PC-9 (cell line): Measurements from ENCODE around the gene SYAP1. TPM values are rescaled to one million over a fixed set of nuclear protein-coding genes. Genes with fewer than 3 reads are reported as not detected.

Source experiments
- BruUV-seq: library from RNA; stranded (reverse); fragments of 400-500 nt; replicated peaks from 2 replicates; lab custom pipeline; 2021; lab: Mats Ljungman, UMichigan
- CTCF ChIA-PET: fragments of 300-600 bp; sonication (Branson Sonifier 250); formaldehyde crosslinking; loops from one replicate; lab custom pipeline; 2022; ENCODE audit warnings: antibody characterized with exemption; lab: Charles Lee
- POLR2A ChIA-PET: fragments of 300-600 bp; sonication (Branson Sonifier 250); formaldehyde crosslinking; loops from one replicate; lab custom pipeline; 2022; ENCODE audit warnings: antibody characterized with exemption; ENCODE audit not compliant: unreplicated experiment; lab: Charles Lee
- DNase-seq, 2 experiments: peaks; one replicate each; pipeline versions ENCODE4 v3.0.0 to v3.0.0-alpha.2; 2015 to 2022; ENCODE audit warnings: mixed read lengths in 1 of 2
- H2AFZ ChIP-seq: fragments of 200-600 bp; sonication (generic); 2 replicates; pipeline ENCODE4 v1.8.1; 2017; ENCODE audit warnings: antibody characterized with exemption
- H3F3A ChIP-seq: fragments of 200-600 bp; sonication (generic); 2 replicates; pipeline ENCODE4 v1.8.1; 2017; ENCODE audit warnings: antibody characterized with exemption, mild to moderate bottlenecking, low read depth; ENCODE audit not compliant: insufficient read depth
- H3K27ac ChIP-seq: fragments of 200-600 bp; sonication (generic); 2 replicates; pipeline ENCODE4 v1.6.1; 2016; ENCODE audit warnings: mixed run types
- H3K27me3 ChIP-seq: fragments of 200-600 bp; sonication (generic); 2 replicates; pipeline ENCODE4 v1.6.1; 2016; ENCODE audit warnings: low read depth, mixed run types; ENCODE audit not compliant: insufficient read depth
- H3K36me3 ChIP-seq: fragments of 200-600 bp; sonication (generic); 2 replicates; pipeline ENCODE4 v1.6.1; 2016; ENCODE audit warnings: low read depth, mixed run types
- H3K4me1 ChIP-seq: fragments of 200-600 bp; sonication (generic); replicated peaks from 2 replicates; pipeline ENCODE4 v1.6.1; 2016; ENCODE audit warnings: mixed run types; ENCODE audit not compliant: insufficient read depth
- H3K4me2 ChIP-seq: fragments of 200-600 bp; sonication (generic); 2 replicates; pipeline ENCODE4 v1.6.1; 2017; ENCODE audit warnings: mixed run types
- H3K4me3 ChIP-seq: fragments of 200-600 bp; sonication (generic); 2 replicates; pipeline ENCODE4 v1.6.1; 2016; ENCODE audit warnings: mixed run types
- H3K79me2 ChIP-seq: fragments of 200-600 bp; sonication (generic); 2 replicates; pipeline ENCODE4 v1.6.1; 2017; ENCODE audit warnings: low read depth, mixed run types
- H3K9me2 ChIP-seq: fragments of 200-600 bp; sonication (generic); 2 replicates; pipeline ENCODE4 v1.8.1; 2017; ENCODE audit warnings: mild to moderate bottlenecking; ENCODE audit not compliant: insufficient read depth
- H3K9me3 ChIP-seq: fragments of 200-600 bp; sonication (generic); 2 replicates; pipeline ENCODE4 v1.8.1; 2016; ENCODE audit warnings: low read depth; ENCODE audit not compliant: insufficient read depth
- H4K20me1 ChIP-seq: fragments of 200-600 bp; sonication (generic); 2 replicates; pipeline ENCODE4 v1.8.1; 2017; ENCODE audit not compliant: insufficient read depth
- EZH2 ChIP-seq: fragments of 200-600 bp; sonication (generic); IDR thresholded peaks from 2 replicates; pipeline ENCODE4 v1.8.0; 2017; ENCODE audit warnings: antibody characterized with exemption, low read depth
- intact Hi-C: fragments of 100-400 bp; cut with micrococcal nuclease; formaldehyde crosslinking; loops from one replicate; pipeline ENCODE4 v1.10.0; 2022; ENCODE audit not compliant: unreplicated experiment
- total RNA-seq: library from RNA; stranded (reverse); gene quantifications from 2 replicates; pipeline ENCODE4 v1.2.3, GENCODE V29; 2021
- TF ChIP-seq, protein P1 (sequence below): fragments of 200-600 bp; sonication (generic); conservative IDR thresholded peaks from 2 replicates; pipeline ENCODE4 v1.6.1; 2017; ENCODE audit warnings: mixed run types, antibody characterized with exemption, mild to moderate bottlenecking, moderate library complexity

SYAP1 gene
- total RNA-seq, 1 experiment from 2014 or later, result 41.2 TPM

DNA sequence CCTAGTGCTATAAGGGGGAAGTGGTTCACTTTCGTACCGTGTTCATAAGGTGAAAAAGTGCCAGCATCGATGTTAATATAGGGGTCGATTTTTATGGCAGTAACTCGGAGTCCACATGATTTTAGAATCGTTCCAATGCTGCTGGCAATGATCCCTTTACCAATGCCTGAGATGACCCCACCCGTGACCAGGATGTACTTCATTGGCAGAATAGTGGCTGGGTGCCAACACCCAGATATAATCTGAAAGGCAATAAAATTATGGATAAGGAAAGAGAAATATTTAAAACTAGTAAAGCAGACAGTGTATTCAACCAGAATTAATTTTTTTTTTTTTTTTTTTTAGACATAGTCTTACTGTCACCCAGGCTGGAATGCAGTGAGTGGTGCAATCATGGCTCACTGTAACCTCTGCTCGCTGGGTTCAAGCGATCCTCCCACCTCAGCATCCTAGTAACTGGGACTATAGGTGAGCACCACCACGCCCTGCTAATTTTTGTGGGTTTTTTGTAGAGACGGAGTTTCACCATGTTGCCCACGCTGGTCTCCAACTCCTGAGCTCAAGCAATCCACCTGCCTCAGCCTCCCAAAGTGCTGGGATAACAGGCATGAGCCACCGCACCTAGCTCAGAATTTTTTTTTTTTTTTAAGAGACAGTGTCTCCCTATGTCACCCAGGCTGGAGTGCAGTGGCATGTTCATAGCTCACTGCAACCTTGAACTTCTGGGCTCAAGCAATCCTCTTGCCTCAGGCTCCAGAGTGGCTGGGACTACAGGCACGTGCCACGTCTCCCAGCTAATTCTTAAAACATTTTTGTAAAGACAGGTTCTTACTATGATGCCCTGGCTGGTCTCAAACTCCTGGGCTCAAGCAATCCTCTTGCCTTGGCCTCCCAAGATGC is 16.5 kb upstream of the SYAP1 start:
- no peak overlapping the region for H3K27ac ChIP-seq
- CTCF ChIA-PET, result no interaction called here
- no peaks in the 10 kb centered on the region for H3K27me3 ChIP-seq
- no peaks in the 10 kb centered on the region for H3K36me3 ChIP-seq
- no TSS peak for BruUV-seq
- no peaks in the 10 kb centered on the region for H3K79me2 ChIP-seq
- H3K4me2 ChIP-seq, result no peak overlapping the region
- no peaks in the 10 kb centered on the region for H3F3A ChIP-seq
- POLR2A ChIA-PET, result no interaction called here
- H4K20me1 ChIP-seq, result no peaks in the 10 kb centered on the region
- intact Hi-C loops, result no loop called here
- TF ChIP-seq, protein P1, sequence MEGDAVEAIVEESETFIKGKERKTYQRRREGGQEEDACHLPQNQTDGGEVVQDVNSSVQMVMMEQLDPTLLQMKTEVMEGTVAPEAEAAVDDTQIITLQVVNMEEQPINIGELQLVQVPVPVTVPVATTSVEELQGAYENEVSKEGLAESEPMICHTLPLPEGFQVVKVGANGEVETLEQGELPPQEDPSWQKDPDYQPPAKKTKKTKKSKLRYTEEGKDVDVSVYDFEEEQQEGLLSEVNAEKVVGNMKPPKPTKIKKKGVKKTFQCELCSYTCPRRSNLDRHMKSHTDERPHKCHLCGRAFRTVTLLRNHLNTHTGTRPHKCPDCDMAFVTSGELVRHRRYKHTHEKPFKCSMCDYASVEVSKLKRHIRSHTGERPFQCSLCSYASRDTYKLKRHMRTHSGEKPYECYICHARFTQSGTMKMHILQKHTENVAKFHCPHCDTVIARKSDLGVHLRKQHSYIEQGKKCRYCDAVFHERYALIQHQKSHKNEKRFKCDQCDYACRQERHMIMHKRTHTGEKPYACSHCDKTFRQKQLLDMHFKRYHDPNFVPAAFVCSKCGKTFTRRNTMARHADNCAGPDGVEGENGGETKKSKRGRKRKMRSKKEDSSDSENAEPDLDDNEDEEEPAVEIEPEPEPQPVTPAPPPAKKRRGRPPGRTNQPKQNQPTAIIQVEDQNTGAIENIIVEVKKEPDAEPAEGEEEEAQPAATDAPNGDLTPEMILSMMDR, result no peak
- TF ChIP-seq EZH2, result no peak
- H3K9me3 ChIP-seq, result no peaks in the 10 kb centered on the region
- H3K9me2 ChIP-seq, result no peaks in the 10 kb centered on the region
- no peak overlapping the region for H2AFZ ChIP-seq
- no peak overlapping the region for H3K4me3 ChIP-seq
- no peak for DNase-seq
- H3K4me1 ChIP-seq, result no peaks in the 10 kb centered on the region

DNA sequence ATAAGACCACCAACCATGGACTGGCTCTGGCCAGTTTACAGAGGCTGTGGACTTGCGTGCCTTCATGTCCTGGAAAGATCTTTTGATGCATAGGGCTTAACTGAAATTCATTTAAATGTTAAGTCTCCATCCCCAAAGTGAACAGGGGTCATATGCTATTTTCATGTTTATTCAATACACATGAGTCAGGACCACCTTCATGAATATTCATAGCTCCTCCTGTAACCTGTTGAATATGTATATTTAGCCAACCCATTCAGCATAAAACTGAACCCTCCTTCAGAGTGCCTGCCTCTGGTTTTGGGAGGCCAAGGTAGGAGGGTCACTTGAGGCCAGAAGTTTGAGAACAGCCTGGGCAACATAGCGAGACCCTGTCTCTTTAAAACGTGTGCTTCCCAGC is 14.0 kb upstream of the SYAP1 start:
- H3K9me2 ChIP-seq, result no peaks in the 10 kb centered on the region
- ChIA-PET POLR2A (interaction anchor here (0.6 kb wide), 1 partner anchor 20 kb away, joined by 32 read pairs; no protein-coding TSS in a partner anchor), CTCF (no interaction called here)
- no peak overlapping the region for H2AFZ ChIP-seq
- H3K4me1 ChIP-seq, result no peaks in the 10 kb centered on the region
- H3K4me2 ChIP-seq, result no peak overlapping the region
- intact Hi-C loops, result no loop called here
- H3K27ac ChIP-seq, result no peak overlapping the region
- DNase-seq, result no peak
- no peaks in the 10 kb centered on the region for H3K27me3 ChIP-seq
- no TSS peak for BruUV-seq
- H3F3A ChIP-seq, result no peaks in the 10 kb centered on the region
- H3K36me3 ChIP-seq, result no peaks in the 10 kb centered on the region
- TF ChIP-seq EZH2, result no peak
- TF ChIP-seq, protein P1, result no peak
- H3K4me3 ChIP-seq, result no peak overlapping the region
- H4K20me1 ChIP-seq, result no peaks in the 10 kb centered on the region
- H3K79me2 ChIP-seq, result no peaks in the 10 kb centered on the region
- H3K9me3 ChIP-seq, result no peaks in the 10 kb centered on the region

DNA sequence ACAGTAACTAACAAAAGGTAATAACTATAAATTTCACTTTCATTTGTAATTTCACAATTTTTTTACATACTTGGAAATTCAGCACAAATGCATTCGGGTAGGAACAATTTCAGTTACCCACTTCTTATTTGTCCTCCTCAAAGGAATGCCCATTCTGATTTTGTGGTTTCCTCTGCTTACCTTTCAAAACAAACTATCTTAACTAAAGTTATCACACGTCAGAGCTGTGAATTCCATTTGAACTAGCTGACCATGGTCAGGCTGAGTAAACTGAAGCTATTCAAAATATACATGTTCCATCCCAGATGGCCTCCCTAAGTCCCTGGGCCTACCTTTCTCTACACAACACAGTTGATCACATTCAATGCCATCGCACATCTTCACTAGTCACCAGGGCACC is 11.4 kb upstream of the SYAP1 start:
- no peaks in the 10 kb centered on the region for H3F3A ChIP-seq
- H3K36me3 ChIP-seq, result no peaks in the 10 kb centered on the region
- no peak overlapping the region for H3K4me3 ChIP-seq
- DNase-seq, result no peak
- H3K9me2 ChIP-seq, result no peaks in the 10 kb centered on the region
- H3K4me1 ChIP-seq, result no peaks in the 10 kb centered on the region
- TF ChIP-seq EZH2, result no peak
- ChIA-PET CTCF (no interaction called here), POLR2A (interaction anchor here (0.6 kb wide), 1 partner anchor 14 kb away, joined by 6 read pairs; no protein-coding TSS in a partner anchor)
- no peak overlapping the region for H3K27ac ChIP-seq
- H3K79me2 ChIP-seq, result no peaks in the 10 kb centered on the region
- intact Hi-C loops, result no loop called here
- no peaks in the 10 kb centered on the region for H3K27me3 ChIP-seq
- H2AFZ ChIP-seq, result no peak overlapping the region
- H4K20me1 ChIP-seq, result no peaks in the 10 kb centered on the region
- H3K9me3 ChIP-seq, result no peaks in the 10 kb centered on the region
- H3K4me2 ChIP-seq, result no peak overlapping the region
- BruUV-seq, result no TSS peak
